SK-N-SH treated with all-trans-retinoic acid at 6 μM for 48 hours (cell line): ENCODE measurements around the gene ABCC6.
"Not testable (repeated sequence)": the region's sequence is repeated elsewhere in the genome, so short reads cannot be mapped to it uniquely, and the experiment has no call there.

ENCODE experiments used
- ATAC-seq: fragments of 200-7000 bp; cut with Tn5 transposase; 3 replicates; pipeline ENCODE4 v1.9.1; 2020; ENCODE audit warnings: mild to moderate bottlenecking, moderate library complexity
- ARNTL ChIP-seq: fragments of 450-650 bp; formaldehyde crosslinking; IDR thresholded peaks from 2 replicates; pipeline ENCODE4 v1.5.0; 2020; ENCODE audit warnings: low read depth, mild to moderate bottlenecking, moderate library complexity, borderline replicate concordance
- BACH2 ChIP-seq: fragments of 250-450 bp; sonication (Bioruptor Pico); IDR thresholded peaks from 2 replicates; pipeline ENCODE4 v1.9.0; 2021; ENCODE audit warnings: mild to moderate bottlenecking, borderline replicate concordance
- ESRRG ChIP-seq: fragments of 250-450 bp; sonication (Bioruptor Pico); IDR thresholded peaks from 2 replicates; pipeline ENCODE4 v1.6.1; 2021; ENCODE audit warnings: mild to moderate bottlenecking
- GLIS3 ChIP-seq: fragments of 250-450 bp; sonication (Bioruptor Pico); IDR thresholded peaks from 2 replicates; pipeline ENCODE4 v1.5.0; 2020; ENCODE audit warnings: mild to moderate bottlenecking, moderate library complexity
- ISL1 ChIP-seq: fragments of 250-450 bp; sonication (Bioruptor Pico); IDR thresholded peaks from 2 replicates; pipeline ENCODE4 v2.1.2; 2022; ENCODE audit warnings: mild to moderate bottlenecking, moderate library complexity
- OSR1 ChIP-seq: fragments of 250-450 bp; sonication (Bioruptor Pico); IDR thresholded peaks from 2 replicates; pipeline ENCODE4 v1.8.0; 2022; ENCODE audit warnings: moderate library complexity, mild to moderate bottlenecking, inconsistent platforms
- PPARA ChIP-seq: fragments of 250-450 bp; sonication (Bioruptor Pico); IDR thresholded peaks from 2 replicates; pipeline ENCODE4 v1.5.0; 2020; ENCODE audit warnings: mild to moderate bottlenecking, borderline replicate concordance
- RARB ChIP-seq: fragments of 250-450 bp; sonication (Bioruptor Pico); IDR thresholded peaks from 2 replicates; pipeline ENCODE4 v1.8.0; 2021; ENCODE audit warnings: mild to moderate bottlenecking, moderate library complexity
- SNAI2 ChIP-seq: fragments of 250-450 bp; sonication (Bioruptor Pico); IDR thresholded peaks from 2 replicates; pipeline ENCODE4 v1.5.0; 2020; ENCODE audit warnings: mild to moderate bottlenecking, moderate library complexity
- TCF4 ChIP-seq: fragments of 250-450 bp; sonication (Bioruptor Pico); IDR thresholded peaks from 2 replicates; pipeline ENCODE4 v1.8.0; 2021; ENCODE audit warnings: mild to moderate bottlenecking, moderate library complexity, borderline replicate concordance
- TOX ChIP-seq: fragments of 250-450 bp; sonication (Bioruptor Pico); IDR thresholded peaks from 2 replicates; pipeline ENCODE4 v1.8.0; 2021; ENCODE audit warnings: mild to moderate bottlenecking, moderate library complexity, borderline replicate concordance
- ZC3H10 ChIP-seq: fragments of 250-450 bp; sonication (Bioruptor Pico); IDR thresholded peaks from 2 replicates; pipeline ENCODE4 v1.5.1; 2021; ENCODE audit warnings: mild to moderate bottlenecking, moderate library complexity
- ZFP3 ChIP-seq: fragments of 250-450 bp; sonication (Bioruptor Pico); IDR thresholded peaks from 2 replicates; pipeline ENCODE4 v1.5.0; 2020; ENCODE audit warnings: mild to moderate bottlenecking, moderate library complexity
- ZNF8 ChIP-seq: fragments of 450-650 bp; formaldehyde crosslinking; IDR thresholded peaks from 2 replicates; pipeline ENCODE4 v1.5.0; 2020; ENCODE audit warnings: mild to moderate bottlenecking, moderate library complexity
- TF ChIP-seq, protein P1 (sequence below): fragments of 250-450 bp; sonication (Bioruptor Pico); IDR thresholded peaks from 2 replicates; pipeline ENCODE4 v1.5.1; 2020; ENCODE audit warnings: low read depth, mild to moderate bottlenecking, moderate library complexity

The ABCC6 gene

DNA sequence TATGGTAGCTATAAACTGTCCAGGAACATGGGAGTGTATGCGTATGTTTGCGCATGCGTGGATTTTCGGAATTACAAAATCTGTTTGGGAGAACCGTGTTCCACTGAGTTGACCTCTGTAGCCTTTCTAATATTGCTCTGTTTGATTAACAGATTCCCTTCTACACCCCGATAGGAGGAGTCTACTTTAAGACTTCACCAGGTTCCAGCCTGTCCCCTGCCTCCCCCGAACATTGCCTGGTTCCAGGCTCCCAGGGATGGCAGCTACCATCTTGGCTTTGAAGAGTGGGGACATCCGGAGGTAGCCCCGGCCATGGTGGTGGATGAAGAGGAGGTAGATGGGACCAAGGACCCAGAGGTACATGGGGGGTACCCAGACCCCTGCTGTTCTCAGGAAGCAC lies 1.9 kb downstream of the ABCC6 start:
- not testable (repeated sequence) for ATAC-seq

DNA sequence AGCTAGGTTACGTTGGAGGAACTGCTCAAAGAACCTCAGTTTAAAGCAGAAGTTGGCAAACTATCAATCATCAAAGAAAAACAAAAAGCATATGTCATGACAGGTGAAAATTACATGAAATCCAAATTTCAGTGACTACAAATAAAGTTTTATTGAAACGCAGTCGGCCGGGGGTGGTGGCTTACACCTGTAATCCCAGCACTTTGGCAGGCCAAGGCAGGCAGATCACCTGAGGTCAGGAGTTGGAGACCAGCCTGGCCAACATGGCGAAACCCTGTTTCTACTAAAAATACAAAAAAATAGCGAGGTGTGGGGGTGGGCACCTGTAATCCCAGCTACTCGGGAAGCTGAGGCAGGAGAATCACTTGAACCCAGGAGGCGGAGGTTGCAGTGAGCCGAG lies 2.8 kb downstream of the ABCC6 start:
- not testable (repeated sequence) for ATAC-seq

DNA sequence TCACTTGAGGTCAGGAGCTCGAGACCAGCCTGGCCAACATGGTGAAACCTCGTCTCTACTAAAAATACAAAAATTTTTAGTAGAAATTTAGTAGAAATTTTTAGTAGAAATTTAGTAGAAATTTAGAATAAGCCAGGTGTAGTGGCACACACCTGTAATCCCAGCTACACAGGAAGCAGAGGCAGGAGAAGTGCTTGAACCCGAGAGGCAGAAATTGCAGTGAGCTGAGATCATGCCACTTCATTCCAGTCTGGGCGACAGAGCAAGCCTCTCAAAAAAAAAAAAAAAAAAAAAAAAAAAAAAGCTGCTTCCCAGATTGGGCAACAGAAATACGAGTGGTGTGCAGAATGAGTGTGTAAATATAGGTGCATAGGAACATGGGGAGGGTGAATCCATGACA lies 4.5 kb downstream of the ABCC6 start:
- not testable (repeated sequence) for ATAC-seq

DNA sequence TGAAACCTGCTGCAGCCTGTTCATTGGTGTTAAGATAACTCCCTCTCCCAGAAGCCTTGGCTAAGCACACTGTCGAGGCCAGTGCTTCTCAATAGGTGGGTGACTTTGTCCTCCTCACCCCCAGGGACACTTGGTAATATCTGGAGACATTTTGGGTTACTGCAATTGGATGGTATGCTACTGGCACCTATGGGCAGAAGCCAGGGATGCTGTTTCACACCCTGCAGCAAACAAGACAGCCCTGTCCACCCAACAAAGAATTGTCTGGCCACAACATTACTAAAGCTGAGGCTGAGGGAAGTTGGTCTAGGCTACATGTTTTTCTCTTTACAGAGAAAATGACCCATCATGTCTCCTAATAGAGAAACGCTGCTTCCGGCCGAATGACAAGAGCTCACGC lies 4.9 kb downstream of the ABCC6 start:
- ATAC-seq, result peak; percentile 16; the same call in 1 of the 3 replicates

DNA sequence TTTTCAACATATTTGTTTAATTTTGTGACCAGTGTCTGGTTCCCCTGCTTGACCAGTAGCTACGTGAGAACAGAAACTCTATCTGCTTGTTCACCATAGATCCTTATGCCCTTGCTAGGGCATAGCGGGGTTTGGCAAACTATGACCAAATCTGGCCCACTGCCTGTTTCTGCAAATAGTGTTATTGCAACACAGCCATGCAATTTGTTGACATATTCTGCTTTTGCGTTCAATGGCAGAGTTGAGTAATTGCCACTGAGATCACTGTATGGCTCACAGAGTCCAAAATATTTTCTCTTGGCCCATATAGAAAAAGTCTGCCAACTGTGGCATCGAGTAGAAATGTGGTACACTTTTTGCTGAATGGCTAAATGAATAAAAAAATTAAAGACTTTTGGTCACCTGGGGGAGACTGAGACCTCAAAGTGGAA lies 9.4 kb downstream of the ABCC6 start:
- not testable (repeated sequence) for ATAC-seq

DNA sequence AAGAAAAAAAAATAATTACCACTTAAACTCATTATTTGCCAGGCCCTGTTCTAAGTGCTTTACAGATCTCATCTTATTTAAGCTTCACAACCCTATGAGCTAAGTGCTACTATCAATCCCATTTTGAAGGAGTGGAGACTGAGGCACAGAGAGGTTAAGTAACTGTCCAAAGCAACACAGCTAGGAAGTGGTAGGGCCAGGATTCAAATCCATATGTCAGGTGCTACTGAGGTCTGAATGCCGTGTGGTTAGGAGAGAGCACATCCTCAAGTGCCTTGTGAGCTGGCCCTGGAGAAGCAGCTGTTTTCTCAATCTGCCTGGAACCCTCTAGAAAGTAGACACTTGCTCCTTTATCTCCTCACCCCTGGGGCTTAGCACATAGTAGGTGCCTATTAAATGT lies 11.9 kb downstream of the ABCC6 start:
- ATAC-seq, result not testable (repeated sequence)

DNA sequence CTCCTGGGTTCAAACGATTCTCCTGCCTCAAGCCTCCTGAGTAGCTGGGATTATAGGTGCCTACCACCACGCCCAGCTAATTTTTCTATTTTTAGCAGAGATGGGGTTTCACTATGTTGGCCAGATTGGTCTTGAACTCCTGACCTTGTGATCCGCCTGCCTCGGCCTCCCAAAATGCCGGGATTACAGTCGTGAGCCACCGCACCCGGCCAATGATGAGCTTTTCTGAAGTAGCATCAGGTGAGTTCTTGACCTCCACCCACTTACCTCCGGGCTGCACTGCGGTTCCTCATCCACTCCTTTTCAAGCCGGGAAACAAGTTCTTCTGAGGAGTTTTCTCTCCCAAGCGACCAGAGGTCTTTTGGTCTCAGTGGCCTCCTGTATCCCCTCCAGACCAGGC lies 14.8 kb downstream of the ABCC6 start:
- not testable (repeated sequence) for ATAC-seq

DNA sequence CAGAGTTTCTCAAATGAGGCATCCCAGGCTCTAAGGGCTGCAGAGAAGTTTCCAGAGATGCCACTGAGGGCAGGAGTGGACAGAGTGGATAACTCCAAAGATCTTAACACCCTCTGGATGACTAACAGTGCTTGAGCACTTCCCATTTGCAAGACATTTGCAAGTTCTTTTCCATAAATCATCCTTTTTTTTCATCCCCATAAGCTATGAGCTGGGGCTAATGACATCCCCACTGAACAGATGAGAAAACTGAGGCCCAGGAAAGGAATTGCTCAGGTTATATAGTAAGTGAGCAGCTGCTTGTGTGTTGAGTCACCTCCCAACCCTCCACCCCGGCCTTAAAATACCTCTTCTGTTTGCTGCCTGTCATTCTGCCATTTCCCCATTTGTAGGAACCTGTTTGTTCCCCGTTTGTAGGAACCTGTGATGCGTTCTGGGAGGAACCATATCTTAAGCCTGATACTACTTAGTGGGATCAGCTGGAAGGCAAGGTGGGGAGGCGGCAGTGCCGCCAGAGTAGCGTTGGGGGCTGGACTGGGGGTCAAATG lies 15.4 kb downstream of the ABCC6 start:
- not testable (repeated sequence) for ATAC-seq

DNA sequence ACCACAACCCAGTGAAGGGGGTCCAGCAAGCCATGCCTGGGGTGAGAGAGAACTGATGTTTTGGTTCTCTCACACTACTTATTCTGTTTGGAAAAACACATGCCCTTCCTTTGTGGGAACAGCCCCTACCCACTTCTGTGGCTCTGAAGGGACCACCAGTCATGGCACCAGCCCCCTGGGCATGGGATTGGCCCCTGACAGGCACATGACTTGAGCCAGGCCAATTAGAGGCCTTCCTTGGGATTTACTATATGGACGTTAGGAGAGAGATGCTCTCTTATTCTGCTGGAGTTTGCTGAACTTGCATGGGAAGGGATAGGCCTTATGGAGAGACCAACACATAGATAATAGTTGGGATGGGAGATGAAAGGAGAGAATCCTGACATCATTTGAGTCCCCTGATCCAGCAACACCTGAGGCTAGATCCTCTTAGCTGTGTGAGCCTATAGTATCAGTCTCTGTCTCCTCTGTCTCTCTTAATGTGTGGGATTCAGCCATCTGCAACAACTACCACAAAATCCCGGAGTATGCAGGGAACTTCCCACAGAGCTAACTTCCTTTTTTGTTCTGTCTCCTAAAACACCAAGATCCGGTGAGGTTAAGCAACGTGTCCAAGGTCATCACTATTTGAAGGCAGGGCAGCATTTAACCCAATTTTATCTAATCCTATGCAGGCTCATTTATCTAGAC lies 16.1 kb downstream of the ABCC6 start:
- not testable (repeated sequence) for ATAC-seq

DNA sequence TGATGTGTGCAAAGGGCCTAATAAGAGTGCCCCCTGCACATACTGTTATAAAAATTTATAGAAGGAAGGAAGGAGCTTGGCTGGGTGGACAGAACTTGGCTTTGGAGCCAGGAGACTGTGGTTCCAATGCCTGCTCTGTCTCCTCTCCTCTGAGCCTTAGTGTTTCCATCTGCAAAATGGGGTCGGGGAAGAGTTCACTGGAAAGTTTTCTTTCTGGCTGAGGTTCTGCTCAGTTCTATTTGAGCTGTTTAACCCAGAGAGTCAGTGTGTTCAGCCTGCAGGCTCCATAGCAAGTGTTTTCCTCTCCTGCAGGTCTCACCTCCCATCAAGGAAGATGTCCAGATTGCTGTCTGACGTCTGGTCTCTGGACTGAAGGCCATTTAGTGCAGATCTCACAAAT lies 17.4 kb downstream of the ABCC6 start:
- not testable (repeated sequence) for ATAC-seq

DNA sequence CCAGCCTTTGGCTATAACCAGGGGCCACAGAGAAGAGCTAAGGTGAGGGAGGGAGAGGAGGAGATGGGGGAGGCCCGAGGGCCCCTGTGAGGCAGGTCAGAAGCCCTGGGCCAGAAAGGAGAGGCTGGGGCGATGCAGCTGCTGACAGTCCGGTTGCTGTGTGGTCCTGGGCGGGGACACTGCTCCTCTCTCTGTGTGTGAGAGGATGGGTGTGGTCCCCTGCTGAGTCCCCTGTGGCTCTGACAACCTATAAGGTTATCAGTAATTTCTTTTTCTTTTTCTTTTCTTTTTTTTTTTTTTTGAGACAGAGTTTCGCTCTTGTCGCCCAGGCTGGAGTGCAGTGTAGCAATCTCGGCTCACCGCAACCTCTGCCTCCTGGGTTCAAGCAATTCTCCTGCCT lies 18.7 kb downstream of the ABCC6 start:
- ATAC-seq, result not testable (repeated sequence)

DNA sequence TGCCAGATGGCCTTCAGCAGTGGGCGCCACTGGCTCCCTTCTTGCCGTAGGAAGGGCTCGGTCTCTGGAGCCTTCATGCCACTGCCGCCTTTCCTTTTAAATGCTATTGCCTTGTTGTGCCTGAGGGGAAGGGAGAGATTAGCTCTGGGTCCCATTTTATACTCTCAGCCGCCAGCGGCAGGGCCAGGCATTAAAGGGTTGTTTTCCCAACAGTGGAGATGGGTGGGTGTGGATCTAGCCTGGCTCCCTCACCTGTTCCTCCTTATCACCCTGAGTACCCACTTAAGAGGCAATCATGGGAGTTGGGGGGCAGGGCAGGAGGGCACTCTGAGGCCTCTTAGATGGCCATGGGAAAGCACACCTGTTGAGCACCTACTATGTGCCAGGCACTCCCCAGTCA lies 19.8 kb downstream of the ABCC6 start:
- not testable (repeated sequence) for ATAC-seq

DNA sequence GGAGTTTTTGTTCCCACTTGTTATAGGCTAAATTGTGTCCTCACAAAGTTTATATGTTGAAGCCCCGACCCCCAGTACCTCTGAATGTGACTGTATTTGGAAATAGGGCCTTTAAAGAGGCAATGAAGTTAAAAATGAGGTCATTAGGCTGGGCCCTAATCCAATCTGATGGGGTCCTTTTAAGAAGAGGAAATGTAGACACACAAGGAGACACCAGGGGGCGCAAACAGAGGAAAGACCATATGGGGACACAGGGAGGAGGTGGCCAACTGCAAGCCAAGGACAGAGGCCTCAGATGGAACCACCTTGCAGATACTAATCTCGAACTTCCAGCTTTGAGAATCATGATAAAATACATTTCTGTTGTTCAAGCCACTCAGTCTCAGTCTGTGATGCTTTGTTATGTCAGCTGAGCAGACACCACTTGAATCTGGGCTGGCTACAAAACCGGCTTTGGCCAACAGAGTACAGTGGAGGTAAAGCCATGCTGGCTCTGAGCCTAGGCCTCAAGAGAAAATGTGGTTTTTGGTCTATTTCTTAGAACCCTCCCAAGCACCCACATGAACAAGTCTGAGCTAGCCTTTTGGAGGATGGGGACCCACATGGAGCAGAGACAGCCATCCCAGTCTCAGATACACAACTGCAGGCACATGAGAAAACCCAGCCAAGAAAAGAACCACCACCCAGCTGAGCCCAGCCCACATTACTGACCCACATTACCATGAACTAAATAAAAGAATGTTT lies 20.7 kb downstream of the ABCC6 start:
- ATAC-seq, result peak; percentile 93

DNA sequence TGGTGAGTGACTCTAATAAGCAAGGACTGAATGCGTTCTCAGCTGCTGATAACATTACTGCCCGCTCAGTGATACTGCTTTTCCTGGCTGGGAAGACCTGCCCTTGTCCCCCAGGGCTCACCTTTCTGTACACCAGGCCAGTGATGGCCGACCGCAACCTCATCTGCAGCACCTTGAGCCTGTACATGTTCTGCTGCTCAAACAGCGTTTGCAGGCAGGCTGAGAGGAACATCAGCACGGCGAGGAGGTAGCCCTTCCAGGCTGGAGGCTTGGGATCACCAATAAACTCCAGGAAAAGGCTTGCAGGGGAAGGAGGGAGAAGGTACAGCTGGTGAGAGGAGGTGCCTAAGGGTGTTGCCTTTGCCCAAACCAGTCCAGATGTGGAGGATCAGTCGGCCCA lies 21.4 kb downstream of the ABCC6 start:
- ATAC-seq, result not testable (repeated sequence)

DNA sequence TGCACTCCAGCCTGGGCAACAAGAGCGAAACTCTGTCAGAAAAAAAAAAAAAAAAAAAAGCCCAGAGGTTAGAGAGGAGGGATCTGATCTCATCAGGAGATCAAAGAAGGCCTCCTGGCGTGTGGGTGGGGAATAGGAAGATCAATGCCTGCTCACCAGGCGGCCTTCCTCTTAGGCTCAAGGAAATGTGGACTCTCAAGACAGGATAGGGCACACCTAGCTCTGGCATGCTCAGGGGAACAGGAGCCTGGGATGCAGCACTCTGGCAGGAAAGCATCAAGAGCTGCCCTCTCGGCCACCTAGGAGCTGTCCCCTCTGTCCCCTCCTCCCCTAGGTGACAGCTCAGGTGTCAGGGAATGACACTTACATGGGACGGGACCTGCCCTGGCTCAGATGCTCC lies 22.9 kb downstream of the ABCC6 start:
- ATAC-seq, result not testable (repeated sequence)

DNA sequence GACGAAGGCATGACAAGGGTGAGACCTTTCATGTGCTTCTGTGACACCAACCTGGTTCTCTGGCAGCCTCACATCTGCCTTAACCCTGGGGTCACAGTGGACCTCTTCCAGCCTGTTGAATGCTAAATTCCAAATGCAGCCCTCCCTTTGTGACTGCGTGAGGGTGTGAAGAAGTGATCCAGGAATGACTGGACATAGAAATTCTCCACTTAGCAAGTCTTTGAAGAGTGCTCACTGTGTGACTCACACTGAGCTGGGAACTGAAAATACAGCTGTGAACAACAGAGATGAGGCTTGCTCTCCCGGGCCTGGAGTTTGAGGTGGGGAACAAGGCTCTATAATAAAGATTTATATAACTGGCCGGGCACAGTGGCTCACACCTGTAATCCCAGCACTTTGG lies 23.9 kb downstream of the ABCC6 start:
- ATAC-seq, result not testable (repeated sequence)

DNA sequence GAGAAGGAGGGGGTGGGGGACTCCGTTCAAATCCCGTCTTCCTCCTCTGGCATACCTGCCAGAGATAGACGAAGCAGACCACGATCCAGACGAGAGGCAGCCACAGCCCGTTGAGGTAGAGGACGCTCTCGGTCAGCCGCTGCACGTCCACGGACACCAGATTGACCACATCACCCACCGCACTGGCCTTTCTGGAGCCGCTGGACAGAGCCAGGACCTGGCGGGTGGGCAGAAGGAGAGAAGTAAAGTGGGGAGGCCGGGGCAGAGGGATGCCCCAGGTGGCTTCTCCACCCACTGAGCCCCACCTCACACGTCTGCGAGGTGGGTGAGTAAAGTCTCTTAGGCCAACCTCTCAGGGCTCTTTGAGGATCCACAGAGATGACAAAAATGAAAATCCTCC lies 25.3 kb downstream of the ABCC6 start:
- ATAC-seq, result no peak
- no peak for TF ChIP-seq ZFP3 (CRISPR knock-in tag)
- no peak for TF ChIP-seq BACH2 (CRISPR knock-in tag)
- no peak for TF ChIP-seq ESRRG (CRISPR knock-in tag)
- TF ChIP-seq ISL1 (CRISPR knock-in tag), result no peak
- TF ChIP-seq ZC3H10 (CRISPR knock-in tag), result no peak
- TF ChIP-seq, protein P1, sequence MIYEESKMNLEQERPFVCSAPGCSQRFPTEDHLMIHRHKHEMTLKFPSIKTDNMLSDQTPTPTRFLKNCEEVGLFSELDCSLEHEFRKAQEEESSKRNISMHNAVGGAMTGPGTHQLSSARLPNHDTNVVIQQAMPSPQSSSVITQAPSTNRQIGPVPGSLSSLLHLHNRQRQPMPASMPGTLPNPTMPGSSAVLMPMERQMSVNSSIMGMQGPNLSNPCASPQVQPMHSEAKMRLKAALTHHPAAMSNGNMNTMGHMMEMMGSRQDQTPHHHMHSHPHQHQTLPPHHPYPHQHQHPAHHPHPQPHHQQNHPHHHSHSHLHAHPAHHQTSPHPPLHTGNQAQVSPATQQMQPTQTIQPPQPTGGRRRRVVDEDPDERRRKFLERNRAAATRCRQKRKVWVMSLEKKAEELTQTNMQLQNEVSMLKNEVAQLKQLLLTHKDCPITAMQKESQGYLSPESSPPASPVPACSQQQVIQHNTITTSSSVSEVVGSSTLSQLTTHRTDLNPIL, result no peak
- no peak for TF ChIP-seq TOX (CRISPR knock-in tag)
- TF ChIP-seq TCF4 (CRISPR knock-in tag), result no peak
- TF ChIP-seq ZNF8 (CRISPR knock-in tag), result no peak
- TF ChIP-seq GLIS3 (CRISPR knock-in tag), result no peak
- no peak for TF ChIP-seq OSR1 (CRISPR knock-in tag)
- TF ChIP-seq PPARA (CRISPR knock-in tag), result no peak
- no peak for TF ChIP-seq RARB (CRISPR knock-in tag)
- TF ChIP-seq SNAI2 (CRISPR knock-in tag), result no peak
- no peak for TF ChIP-seq ARNTL (CRISPR knock-in tag)
